ENCODE data around the gene PNMA8B. TPM values are rescaled to one million over a fixed set of nuclear protein-coding genes. Genes with fewer than 3 reads are reported as not detected.

Gene PNMA8B
- total and polyA plus RNA-seq, 2 donors (not counting 3 experiments of a cell fraction or from before 2014, with no cell fraction given) = 0.11 TPM; not detected in 1

- Histone ChIP-seq H3K4me1 (ENCODE audit: control insufficient read depth, extremely low read depth, insufficient read depth, low read length) (no peaks in the 10 kb centered on the region), H3K9me3 (replicated peaks; ENCODE audit: control insufficient read depth, insufficient read depth, low read length) (no peaks in the 10 kb centered on the region), H4K20me1 (replicated peaks; ENCODE audit: control insufficient read depth, extremely low read depth, insufficient read depth, low read length) (no peaks in the 10 kb centered on the region), H3K9ac (replicated peaks; ENCODE audit: extremely low read depth, insufficient read depth, low read length) (no peak overlapping the region), H3K27ac (ENCODE audit: insufficient read depth, low read depth, low read length) (no peak overlapping the region), H3K27me3 (ENCODE audit: control insufficient read depth in 2 of 2, insufficient read depth in 2 of 2, low read length in 2 of 2) (peaks cover 0 to 1% of the 10 kb centered on the region in 2 experiments), H3K79me2 (ENCODE audit: control insufficient read depth, insufficient read depth, low read length) (no peaks in the 10 kb centered on the region), H3K9me1 (replicated peaks; ENCODE audit: control insufficient read depth, extremely low read depth, insufficient read depth, low read length) (no peaks in the 10 kb centered on the region), H2AFZ (ENCODE audit: low read depth, low read length) (no peak overlapping the region), H3K4me2 (ENCODE audit: insufficient read depth, low read length) (no peak overlapping the region), H3K36me3 (ENCODE audit: control insufficient read depth in 2 of 2, extremely low read depth in 1 of 2, insufficient read depth in 2 of 2, low read length in 2 of 2) (no peaks in the 10 kb centered on the region), H3K4me3 (replicated peaks in 1 of 3; ENCODE audit: insufficient read depth in 1 of 3, low read depth in 1 of 3, low read length in 3 of 3) (no peak overlapping the region)
- FAIRE-seq (no peak), DNase-seq (ENCODE audit: low read depth, low spot score) (no peak)
- POLR2A ChIA-PET = no interaction called here
- TF ChIP-seq EZH2 (IDR thresholded peaks at IDR 0.05; ENCODE audit: borderline replicate concordance, low read depth, low read length, severe bottlenecking) (no peak), JUN (IDR thresholded peaks at IDR 0.05; ENCODE audit: borderline replicate concordance, insufficient read depth, insufficient read length, low read depth) (no peak), CTCF (IDR thresholded peaks at IDR 0.05; ENCODE audit: extremely low read depth in 1 of 2, insufficient read depth in 1 of 2, low read depth in 1 of 2, low read length in 2 of 2) (no peak), GATA2 (IDR thresholded peaks at IDR 0.05; ENCODE audit: insufficient read depth, insufficient read length, low read depth, low read length) (no peak), FOS (IDR thresholded peaks at IDR 0.05; ENCODE audit: borderline replicate concordance, insufficient read depth, low read length) (no peak), POLR2AphosphoS5 (IDR thresholded peaks at IDR 0.05; ENCODE audit: insufficient read depth, low read depth, low read length) (no peak), MYC (IDR thresholded peaks at IDR 0.05; ENCODE audit: low read depth, low read length) (no peak), MAX (IDR thresholded peaks at IDR 0.05; ENCODE audit: insufficient read depth, insufficient read length) (no peak), POLR2A (IDR thresholded peaks at IDR 0.05; ENCODE audit: low read depth, low read length) (no peak)
- intact Hi-C loops (cut with micrococcal nuclease) (loop anchor here (2.0 kb wide), 1 partner anchor 126 kb away; no protein-coding TSS in a partner anchor), dilution Hi-C loops (cut with MboI; ENCODE audit: extremely low pct_ligation_motif_present, low sequenced_read_pairs) (no loop called here)
- no TSS peak for BruUV-seq (replicated peaks)
- CTCF ChIA-PET = interaction anchor here (1.1 to 9.3 kb wide), 7 partner anchors 8 to 44 kb away, joined by 4 to 172 read pairs (median 7); no protein-coding TSS in a partner anchor
These were observed 40.7 kb upstream of the PNMA8B start for GRCh38 chr19:46536391-46536790.

Data from endothelial cell of umbilical vein (primary cell).